HepG2 (cell line): ENCODE data around the gene ACTN3. TPM values are rescaled to one million over a fixed set of nuclear protein-coding genes. Genes with fewer than 3 reads are reported as not detected.

Experiments used
- GATAD2A ChIP-seq: IDR thresholded peaks from 2 replicates; pipeline ENCODE4 v1.6.1; 2016
- MTA3 ChIP-seq: sonication (generic); formaldehyde crosslinking; IDR thresholded peaks from 2 replicates; pipeline ENCODE4 v1.4.0; 2020; ENCODE audit warnings: missing genetic modification reagents
- MXD1 ChIP-seq: sonication (generic); formaldehyde crosslinking; IDR thresholded peaks from 2 replicates; pipeline ENCODE4 v1.4.0; 2020; ENCODE audit warnings: mild to moderate bottlenecking, missing genetic modification reagents
- ONECUT2 ChIP-seq: sonication (generic); formaldehyde crosslinking; IDR thresholded peaks from 2 replicates; pipeline ENCODE4 v1.4.0; 2020; ENCODE audit warnings: missing genetic modification reagents
- PHF5A ChIP-seq: IDR thresholded peaks from one replicate; pipeline ENCODE4 v1.6.1; 2018; ENCODE audit warnings: low read depth, missing genetic modification reagents; ENCODE audit not compliant: unreplicated experiment
- PPARG ChIP-seq: conservative IDR thresholded peaks from 2 replicates; pipeline ENCODE4 v1.6.1; 2016; ENCODE audit warnings: missing biosample characterization, missing genetic modification reagents
- PRDM4 ChIP-seq: sonication (generic); formaldehyde crosslinking; IDR thresholded peaks from 2 replicates; pipeline ENCODE4 v1.9.0; 2021; ENCODE audit warnings: missing genetic modification reagents, borderline replicate concordance
- U2AF1 ChIP-seq: fragments of 200-400 bp; formaldehyde crosslinking; optimal IDR thresholded peaks from 2 replicates; pipeline ENCODE3; 2017; ENCODE audit warnings: mild to moderate bottlenecking, low read depth, low read length
- ZNF619 ChIP-seq: sonication (generic); formaldehyde crosslinking; IDR thresholded peaks from 2 replicates; pipeline ENCODE4 v1.4.0; 2020; ENCODE audit warnings: mild to moderate bottlenecking, missing genetic modification reagents
- polyA plus RNA-seq, 8 experiments: library from polyadenylated mRNA; depleted of rRNA in 3 of 8; stranded (reverse) in 7 of 8; unstranded in 1 of 8; fragments of >200 nt; fragmentation: Illumina TruSeq in 4 of 8; extraction: Trizol in 4 of 8; gene quantifications; 2 replicates each; pipeline versions ENCODE4 v1.2.1 to v1.2.3, GENCODE V29; 2011 to 2016; ENCODE audit warnings: low read depth in 4 of 8, missing spikeins in 1 of 8, mixed read lengths in 1 of 8; ENCODE audit not compliant: insufficient read depth in 1 of 8
- total RNA-seq, 5 experiments: library from RNA; depleted of rRNA; stranded (reverse); fragments of >200 nt; fragmentation: Illumina TruSeq; extraction: Trizol; gene quantifications; 2 replicates each; pipeline ENCODE4 v1.2.3, GENCODE V29; 2016; ENCODE audit warnings: low read depth in 1 of 5
- TF ChIP-seq, protein P1 (sequence below): sonication (generic); formaldehyde crosslinking; IDR thresholded peaks from one replicate; pipeline ENCODE4 v1.5.1; 2020; ENCODE audit warnings: mild to moderate bottlenecking, missing genetic modification reagents; ENCODE audit errors: not compliant biosample characterization
- TF ChIP-seq, protein P2 (sequence below): IDR thresholded peaks from 2 replicates; pipeline ENCODE4 v1.6.1; 2012; ENCODE audit warnings: low read length, improper control_type of control experiment
- TF ChIP-seq, protein P3 (sequence below): sonication (generic); formaldehyde crosslinking; IDR thresholded peaks from 2 replicates; pipeline ENCODE4 v1.8.1; 2023; ENCODE audit warnings: mild to moderate bottlenecking, moderate library complexity, missing genetic modification reagents

ACTN3 gene
- total and polyA plus RNA-seq, 2 of the 13 experiments (the other 11 are each of a cell fraction or from before 2014, with no cell fraction given), result 0.04 to 0.09 TPM

DNA sequence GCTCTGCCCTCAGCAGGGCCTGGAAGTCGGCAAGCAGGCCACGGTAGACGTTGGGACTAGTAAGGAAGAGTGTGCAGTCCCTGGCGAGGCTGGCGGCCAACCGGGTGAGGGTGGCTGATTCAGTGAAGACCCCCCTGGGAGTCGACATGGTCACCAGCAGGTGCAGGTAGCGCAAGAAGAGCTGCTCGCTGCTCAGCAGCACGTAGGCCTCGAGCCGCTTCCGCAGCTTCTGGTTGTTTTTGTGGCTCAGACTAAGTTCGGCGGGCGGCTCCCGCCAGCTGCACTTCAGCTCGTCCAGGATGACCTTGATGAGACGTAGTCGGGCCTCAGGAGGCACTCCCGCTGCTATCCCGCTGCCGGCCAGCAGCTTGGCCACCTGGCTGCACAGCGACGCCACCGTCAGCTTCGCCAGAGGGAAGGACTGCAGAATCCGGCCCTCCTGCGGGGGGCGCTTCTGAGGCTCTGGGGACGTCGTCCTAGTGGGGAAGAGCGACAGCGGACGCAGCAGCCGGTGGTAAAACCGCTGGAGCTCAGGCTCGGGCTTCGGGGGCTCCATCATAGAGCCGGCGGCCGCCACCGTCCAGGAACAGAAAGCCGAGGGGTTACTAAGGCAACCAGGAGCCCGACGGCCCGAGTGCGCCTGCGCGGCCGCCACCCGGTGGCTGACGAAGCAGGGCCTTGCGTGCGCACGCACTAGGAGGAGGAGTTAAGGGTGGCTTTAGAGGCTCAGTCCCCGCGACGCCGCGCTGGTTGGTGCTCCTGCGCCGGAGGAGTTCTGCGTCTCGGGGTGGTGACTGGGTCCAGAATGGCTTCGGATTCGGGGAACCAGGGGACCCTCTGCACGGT is 46.0 kb downstream of the ACTN3 start, which contains the start of the genes CCDC87 and CCS (continued):
- TF ChIP-seq, protein P1, sequence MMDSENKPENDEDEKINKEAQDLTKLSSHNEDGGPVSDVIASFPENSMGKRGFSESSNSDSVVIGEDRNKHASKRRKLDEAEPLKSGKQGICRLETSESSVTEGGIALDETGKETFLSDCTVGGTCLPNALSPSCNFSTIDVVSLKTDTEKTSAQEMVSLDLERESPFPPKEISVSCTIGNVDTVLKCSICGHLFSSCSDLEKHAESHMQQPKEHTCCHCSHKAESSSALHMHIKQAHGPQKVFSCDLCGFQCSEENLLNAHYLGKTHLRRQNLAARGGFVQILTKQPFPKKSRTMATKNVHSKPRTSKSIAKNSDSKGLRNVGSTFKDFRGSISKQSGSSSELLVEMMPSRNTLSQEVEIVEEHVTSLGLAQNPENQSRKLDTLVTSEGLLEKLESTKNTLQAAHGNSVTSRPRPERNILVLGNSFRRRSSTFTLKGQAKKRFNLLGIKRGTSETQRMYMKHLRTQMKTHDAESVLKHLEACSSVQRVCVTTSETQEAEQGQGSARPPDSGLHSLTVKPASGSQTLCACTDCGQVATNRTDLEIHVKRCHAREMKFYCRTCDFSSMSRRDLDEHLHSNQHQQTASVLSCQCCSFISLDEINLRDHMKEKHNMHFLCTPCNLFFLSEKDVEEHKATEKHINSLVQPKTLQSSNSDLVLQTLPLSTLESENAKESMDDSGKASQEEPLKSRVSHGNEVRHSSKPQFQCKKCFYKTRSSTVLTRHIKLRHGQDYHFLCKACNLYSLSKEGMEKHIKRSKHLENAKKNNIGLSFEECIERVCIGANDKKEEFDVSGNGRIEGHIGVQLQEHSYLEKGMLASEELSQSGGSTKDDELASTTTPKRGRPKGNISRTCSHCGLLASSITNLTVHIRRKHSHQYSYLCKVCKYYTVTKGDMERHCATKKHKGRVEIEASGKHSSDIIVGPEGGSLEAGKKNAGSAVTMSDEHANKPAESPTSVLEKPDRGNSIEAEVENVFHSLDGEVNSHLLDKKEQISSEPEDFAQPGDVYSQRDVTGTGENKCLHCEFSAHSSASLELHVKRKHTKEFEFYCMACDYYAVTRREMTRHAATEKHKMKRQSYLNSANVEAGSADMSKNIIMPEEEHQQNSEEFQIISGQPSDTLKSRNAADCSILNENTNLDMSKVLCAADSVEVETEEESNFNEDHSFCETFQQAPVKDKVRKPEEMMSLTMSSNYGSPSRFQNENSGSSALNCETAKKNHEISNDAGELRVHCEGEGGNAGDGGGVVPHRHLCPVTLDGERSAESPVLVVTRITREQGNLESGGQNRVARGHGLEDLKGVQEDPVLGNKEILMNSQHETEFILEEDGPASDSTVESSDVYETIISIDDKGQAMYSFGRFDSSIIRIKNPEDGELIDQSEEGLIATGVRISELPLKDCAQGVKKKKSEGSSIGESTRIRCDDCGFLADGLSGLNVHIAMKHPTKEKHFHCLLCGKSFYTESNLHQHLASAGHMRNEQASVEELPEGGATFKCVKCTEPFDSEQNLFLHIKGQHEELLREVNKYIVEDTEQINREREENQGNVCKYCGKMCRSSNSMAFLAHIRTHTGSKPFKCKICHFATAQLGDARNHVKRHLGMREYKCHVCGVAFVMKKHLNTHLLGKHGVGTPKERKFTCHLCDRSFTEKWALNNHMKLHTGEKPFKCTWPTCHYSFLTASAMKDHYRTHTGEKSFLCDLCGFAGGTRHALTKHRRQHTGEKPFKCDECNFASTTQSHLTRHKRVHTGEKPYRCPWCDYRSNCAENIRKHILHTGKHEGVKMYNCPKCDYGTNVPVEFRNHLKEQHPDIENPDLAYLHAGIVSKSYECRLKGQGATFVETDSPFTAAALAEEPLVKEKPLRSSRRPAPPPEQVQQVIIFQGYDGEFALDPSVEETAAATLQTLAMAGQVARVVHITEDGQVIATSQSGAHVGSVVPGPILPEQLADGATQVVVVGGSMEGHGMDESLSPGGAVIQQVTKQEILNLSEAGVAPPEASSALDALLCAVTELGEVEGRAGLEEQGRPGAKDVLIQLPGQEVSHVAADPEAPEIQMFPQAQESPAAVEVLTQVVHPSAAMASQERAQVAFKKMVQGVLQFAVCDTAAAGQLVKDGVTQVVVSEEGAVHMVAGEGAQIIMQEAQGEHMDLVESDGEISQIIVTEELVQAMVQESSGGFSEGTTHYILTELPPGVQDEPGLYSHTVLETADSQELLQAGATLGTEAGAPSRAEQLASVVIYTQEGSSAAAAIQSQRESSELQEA (CRISPR knock-in tag), result peak; percentile 44
- TF ChIP-seq, protein P2, sequence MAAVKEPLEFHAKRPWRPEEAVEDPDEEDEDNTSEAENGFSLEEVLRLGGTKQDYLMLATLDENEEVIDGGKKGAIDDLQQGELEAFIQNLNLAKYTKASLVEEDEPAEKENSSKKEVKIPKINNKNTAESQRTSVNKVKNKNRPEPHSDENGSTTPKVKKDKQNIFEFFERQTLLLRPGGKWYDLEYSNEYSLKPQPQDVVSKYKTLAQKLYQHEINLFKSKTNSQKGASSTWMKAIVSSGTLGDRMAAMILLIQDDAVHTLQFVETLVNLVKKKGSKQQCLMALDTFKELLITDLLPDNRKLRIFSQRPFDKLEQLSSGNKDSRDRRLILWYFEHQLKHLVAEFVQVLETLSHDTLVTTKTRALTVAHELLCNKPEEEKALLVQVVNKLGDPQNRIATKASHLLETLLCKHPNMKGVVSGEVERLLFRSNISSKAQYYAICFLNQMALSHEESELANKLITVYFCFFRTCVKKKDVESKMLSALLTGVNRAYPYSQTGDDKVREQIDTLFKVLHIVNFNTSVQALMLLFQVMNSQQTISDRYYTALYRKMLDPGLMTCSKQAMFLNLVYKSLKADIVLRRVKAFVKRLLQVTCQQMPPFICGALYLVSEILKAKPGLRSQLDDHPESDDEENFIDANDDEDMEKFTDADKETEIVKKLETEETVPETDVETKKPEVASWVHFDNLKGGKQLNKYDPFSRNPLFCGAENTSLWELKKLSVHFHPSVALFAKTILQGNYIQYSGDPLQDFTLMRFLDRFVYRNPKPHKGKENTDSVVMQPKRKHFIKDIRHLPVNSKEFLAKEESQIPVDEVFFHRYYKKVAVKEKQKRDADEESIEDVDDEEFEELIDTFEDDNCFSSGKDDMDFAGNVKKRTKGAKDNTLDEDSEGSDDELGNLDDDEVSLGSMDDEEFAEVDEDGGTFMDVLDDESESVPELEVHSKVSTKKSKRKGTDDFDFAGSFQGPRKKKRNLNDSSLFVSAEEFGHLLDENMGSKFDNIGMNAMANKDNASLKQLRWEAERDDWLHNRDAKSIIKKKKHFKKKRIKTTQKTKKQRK, result no peak
- peak; percentile 66 for TF ChIP-seq PHF5A (CRISPR knock-in tag)
- TF ChIP-seq MXD1 (CRISPR knock-in tag), result peak; percentile 78; the same call in 1 of the 2 replicates
- TF ChIP-seq, protein P3, sequence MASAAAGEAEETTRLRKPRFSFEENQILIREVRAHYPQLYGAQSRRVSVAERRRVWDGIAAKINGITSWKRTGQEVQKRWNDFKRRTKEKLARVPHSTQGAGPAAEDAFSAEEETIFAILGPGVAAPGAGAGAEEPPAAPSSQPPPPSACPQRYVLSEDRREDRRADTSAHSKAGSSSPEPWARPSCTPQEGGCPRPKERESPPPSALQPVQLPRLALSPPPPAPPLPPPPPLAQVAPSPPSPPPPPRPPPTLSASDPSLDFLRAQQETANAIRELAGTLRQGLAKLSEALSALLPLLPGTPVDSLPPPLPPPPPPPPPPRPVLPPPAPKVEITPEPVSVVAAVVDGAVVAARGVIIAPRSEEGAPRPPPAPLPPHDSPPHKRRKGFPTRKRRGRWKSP (CRISPR knock-in tag), result no peak
- TF ChIP-seq MTA3, result no peak
- no peak for TF ChIP-seq ZNF619 (CRISPR knock-in tag)
- no peak; the same call in 1 of the 2 replicates for TF ChIP-seq ONECUT2 (CRISPR knock-in tag)
- peak; percentile 57 for TF ChIP-seq U2AF1
- no peak for TF ChIP-seq PRDM4
- peak; percentile 56; the same call in 1 of the 2 replicates for TF ChIP-seq PPARG (CRISPR knock-in tag)
- peak; percentile 61 for TF ChIP-seq GATAD2A (CRISPR knock-in tag)
